SK-N-SH (cell line): ENCODE data around the gene SMYD3. TPM values are rescaled to one million over a fixed set of nuclear protein-coding genes. Genes with fewer than 3 reads are reported as not detected.

Source experiments
- CTCF ChIA-PET: fragments of 300-600, 350-600 bp; formaldehyde crosslinking; extraction: SDS; loops from one replicate; lab custom pipeline; 2021; lab: Yijun Ruan, JAX
- POLR2A ChIA-PET: fragments of 350-600 bp; sonication (Branson Sonifier 250); formaldehyde crosslinking; extraction: SDS; loops from one replicate; lab custom pipeline; 2020; ENCODE audit warnings: antibody characterized with exemption, inconsistent platforms; lab: Yijun Ruan, JAX
- DNase-seq: peaks from one replicate; pipeline ENCODE4 v3.0.0; 2012
- H2AFZ ChIP-seq: fragments of 200-600 bp; sonication (generic); 2 replicates; pipeline ENCODE4 v1.8.1; 2016; ENCODE audit warnings: antibody characterized with exemption, mild to moderate bottlenecking, low read depth
- H3F3A ChIP-seq: fragments of 200-600 bp; sonication (generic); replicated peaks from 2 replicates; pipeline ENCODE3; 2016; ENCODE audit warnings: antibody characterized with exemption, mild to moderate bottlenecking; ENCODE audit not compliant: insufficient read depth
- H3K27ac ChIP-seq, 2 experiments: fragments of 200-500 bp in 1 of 2; fragments of 200-600 bp in 1 of 2; sonication (Bioruptor generic) in 1 of 2; sonication (generic), shearing (Covaris generic) in 1 of 2; 2 replicates each; pipeline versions ENCODE4 v1.5.1 to v1.6.1; 2014 to 2016; ENCODE audit warnings: low read depth in 2 of 2, inconsistent platforms in 1 of 2, low read length in 1 of 2, mild to moderate bottlenecking in 1 of 2, mixed read lengths in 1 of 2
- H3K27me3 ChIP-seq: fragments of 200-600 bp; sonication (generic), shearing (Covaris generic); 2 replicates; pipeline ENCODE4 v1.6.1; 2016; ENCODE audit warnings: mixed run types; ENCODE audit not compliant: insufficient read depth
- H3K36me3 ChIP-seq, 2 experiments: fragments of 200-500 bp in 1 of 2; fragments of 200-600 bp in 1 of 2; sonication (Bioruptor generic) in 1 of 2; sonication (generic) in 1 of 2; replicated peaks in 1 of 2; 2 replicates each; pipeline versions ENCODE3 to v1.5.1; 2014 to 2016; ENCODE audit warnings: low read length in 1 of 2, mild to moderate bottlenecking in 1 of 2; ENCODE audit not compliant: insufficient read depth in 2 of 2, control insufficient read depth in 1 of 2
- H3K4me1 ChIP-seq, 2 experiments: fragments of 200-500 bp in 1 of 2; fragments of 200-600 bp in 1 of 2; sonication (Bioruptor generic) in 1 of 2; sonication (generic), shearing (Covaris generic) in 1 of 2; 2 replicates each; pipeline versions ENCODE4 v1.5.1 to v1.6.1; 2014 to 2016; ENCODE audit warnings: low read depth in 1 of 2, low read length in 1 of 2, mixed run types in 1 of 2; ENCODE audit not compliant: insufficient read depth in 2 of 2, control insufficient read depth in 1 of 2
- H3K4me2 ChIP-seq: fragments of 200-600 bp; sonication (generic), shearing (Covaris generic); 2 replicates; pipeline ENCODE4 v1.6.1; 2017; ENCODE audit warnings: mixed run types
- H3K4me3 ChIP-seq, 2 experiments: fragments of 200-500 bp in 1 of 2; fragments of 200-600 bp in 1 of 2; sonication (Bioruptor generic) in 1 of 2; sonication (generic), shearing (Covaris generic) in 1 of 2; 2 replicates each; pipeline versions ENCODE4 v1.5.1 to v1.8.1; 2014 to 2016; ENCODE audit warnings: low read depth in 2 of 2, inconsistent platforms in 1 of 2, low read length in 1 of 2, mild to moderate bottlenecking in 1 of 2, mixed read lengths in 1 of 2, moderate library complexity in 1 of 2
- H3K79me2 ChIP-seq: fragments of 200-600 bp; sonication (generic); 2 replicates; pipeline ENCODE4 v1.8.1; 2017; ENCODE audit warnings: mild to moderate bottlenecking; ENCODE audit not compliant: insufficient read depth
- H3K9ac ChIP-seq: fragments of 200-600 bp; sonication (generic); 2 replicates; pipeline ENCODE4 v1.6.1; 2017; ENCODE audit warnings: mixed run types
- H3K9me2 ChIP-seq: fragments of 200-600 bp; sonication (generic); 2 replicates; pipeline ENCODE4 v1.6.1; 2017; ENCODE audit warnings: mixed run types
- H3K9me3 ChIP-seq: fragments of 200-600 bp; sonication (generic); 2 replicates; pipeline ENCODE4 v1.6.1; 2017; ENCODE audit warnings: mixed run types, mild to moderate bottlenecking, moderate library complexity
- H4K20me1 ChIP-seq: fragments of 200-600 bp; sonication (generic); 2 replicates; pipeline ENCODE4 v1.6.1; 2017; ENCODE audit warnings: mild to moderate bottlenecking, mixed run types; ENCODE audit not compliant: insufficient read depth
- CTCF ChIP-seq: fragments of 200-600 bp; sonication (generic); IDR thresholded peaks from 2 replicates; pipeline ENCODE4 v1.6.1; 2017; ENCODE audit warnings: antibody characterized with exemption, mild to moderate bottlenecking, moderate library complexity
- REST ChIP-seq: IDR thresholded peaks from 2 replicates; pipeline ENCODE4 v1.6.1; 2012; ENCODE audit warnings: mild to moderate bottlenecking, low read depth, low read length, moderate library complexity
- SIN3A ChIP-seq: IDR thresholded peaks from 2 replicates; pipeline ENCODE4 v1.6.1; 2012; ENCODE audit warnings: low read depth, mild to moderate bottlenecking, low read length, moderate library complexity, borderline replicate concordance
- WGBS: methylation state at CpG from one replicate; pipeline ENCODE4 v1.1.6; 2017; ENCODE audit warnings: low lambda C conversion rate; 5-methylcytosine and 5-hydroxymethylcytosine counted together
- polyA plus RNA-seq, 3 experiments: library from polyadenylated mRNA; depleted of rRNA; stranded (reverse); fragments of >200 nt; gene quantifications; 2 replicates each; pipeline ENCODE4 v1.2.3, GENCODE V29; 2012

Gene SMYD3
- polyA plus RNA-seq, 1 of the 3 experiments (the other 2 are of a cell fraction): 31.4 TPM

GRCh38 chr1:245798349-245798711 lies 708.7 kb downstream of the SMYD3 start (continued):
- no peak for TF ChIP-seq REST

GRCh38 chr1:245797592-245798348 lies 709.3 kb downstream of the SMYD3 start:
- 82% methylated on average over 14 of the region's 14 CpGs for WGBS
- no peaks in the 10 kb centered on the region for H3F3A ChIP-seq

More at GRCh38 chr1:245797592-245798348, 709.3 kb downstream of the SMYD3 start:
- H3K27ac ChIP-seq: peak overlapping the region in 1 of 2 experiments; percentile 7; a peak in 1 of 4 replicates
- H3K9me3 ChIP-seq: no peaks in the 10 kb centered on the region
- H2AFZ ChIP-seq: no peak overlapping the region
- ChIA-PET POLR2A (no interaction called here), CTCF (interaction anchor here (0.7 to 1.4 kb wide), 7 partner anchors 8 to 653 kb away, joined by 3 to 4 read pairs (median 3); no protein-coding TSS in a partner anchor)
- no peaks in the 10 kb centered on the region for H3K9me2 ChIP-seq
- no peaks in the 10 kb centered on the region for H3K79me2 ChIP-seq
- no peaks in the 10 kb centered on the region for H3K36me3 ChIP-seq
- H3K9ac ChIP-seq: no peak overlapping the region
- DNase-seq: no peak
- H3K27me3 ChIP-seq: no peaks in the 10 kb centered on the region
- H4K20me1 ChIP-seq: no peaks in the 10 kb centered on the region
- H3K4me2 ChIP-seq: no peak overlapping the region
- peak; percentile 57 for TF ChIP-seq CTCF
- TF ChIP-seq SIN3A: no peak
- H3K4me1 ChIP-seq: peaks cover 0 to 31% of the 10 kb centered on the region in 2 experiments; a peak in 2 of 4 replicates
- no peak overlapping the region for H3K4me3 ChIP-seq
